Caco-2 (cell line): ENCODE data around the gene PGC. TPM values are rescaled to one million over a fixed set of nuclear protein-coding genes. Genes with fewer than 3 reads are reported as not detected.

ENCODE experiments used
- BruUV-seq: library from RNA; stranded (reverse); fragments of 400-500 nt; replicated peaks from 2 replicates; lab custom pipeline; 2021; lab: Mats Ljungman, UMichigan
- CTCF ChIA-PET: fragments of 300-600 bp; sonication (Branson Sonifier 250); formaldehyde crosslinking; loops from one replicate; lab custom pipeline; 2022; ENCODE audit warnings: antibody characterized with exemption; lab: Charles Lee
- POLR2A ChIA-PET: fragments of 300-600 bp; sonication (Branson Sonifier 250); formaldehyde crosslinking; loops from one replicate; lab custom pipeline; 2022; ENCODE audit warnings: antibody characterized with exemption; lab: Charles Lee
- DNase-seq, 2 experiments: peaks; one replicate each; pipeline versions ENCODE4 v3.0.0 to v3.0.0-alpha.2; 2020 to 2022
- H3K27me3 ChIP-seq: replicated peaks from 2 replicates; pipeline ENCODE4 v1.6.0; 2011; ENCODE audit warnings: low read length; ENCODE audit not compliant: control insufficient read depth, insufficient read depth
- H3K36me3 ChIP-seq: 2 replicates; pipeline ENCODE4 v1.5.1; 2011; ENCODE audit warnings: low read length; ENCODE audit not compliant: control insufficient read depth, insufficient read depth
- H3K4me1 ChIP-seq: fragments of 250-450 bp; sonication (Bioruptor Pico); 2 replicates; pipeline ENCODE4 v1.5.1; 2020; ENCODE audit warnings: mild to moderate bottlenecking
- H3K4me3 ChIP-seq: 2 replicates; pipeline ENCODE4 v1.5.1; 2011; ENCODE audit warnings: low read depth, mild to moderate bottlenecking, control low read depth, low read length
- H3K9me3 ChIP-seq: fragments of 250-450 bp; sonication (Bioruptor Pico); 2 replicates; pipeline ENCODE4 v1.5.1; 2020; ENCODE audit warnings: mild to moderate bottlenecking, moderate library complexity
- H3K27ac Mint-ChIP-seq: one replicate; pipeline ENCODE4 v1.8.0; 2022; ENCODE audit warnings: mixed read lengths; ENCODE audit not compliant: unreplicated experiment
- H3K27me3 Mint-ChIP-seq: one replicate; pipeline ENCODE4 v1.8.0; 2022; ENCODE audit warnings: mixed read lengths; ENCODE audit not compliant: insufficient read depth, unreplicated experiment
- H3K36me3 Mint-ChIP-seq: one replicate; pipeline ENCODE4 v1.8.0; 2022; ENCODE audit warnings: mild to moderate bottlenecking, mixed read lengths; ENCODE audit not compliant: insufficient read depth, unreplicated experiment
- H3K4me1 Mint-ChIP-seq: one replicate; pipeline ENCODE4 v1.8.0; 2022; ENCODE audit warnings: low read depth, mixed read lengths; ENCODE audit not compliant: unreplicated experiment
- H3K4me3 Mint-ChIP-seq: one replicate; pipeline ENCODE4 v1.8.0; 2022; ENCODE audit warnings: mild to moderate bottlenecking, moderate library complexity, mixed read lengths; ENCODE audit not compliant: unreplicated experiment
- H3K9me3 Mint-ChIP-seq: one replicate; pipeline ENCODE4 v1.8.0; 2022; ENCODE audit warnings: mixed read lengths; ENCODE audit not compliant: unreplicated experiment
- intact Hi-C: fragments of 100-400 bp; cut with micrococcal nuclease; formaldehyde crosslinking; loops from one replicate; pipeline ENCODE4 v1.10.0; 2022; ENCODE audit not compliant: unreplicated experiment
- total RNA-seq: library from RNA; stranded (reverse); gene quantifications from 2 replicates; pipeline ENCODE4 v1.2.3, GENCODE V29; 2022
- TF ChIP-seq, protein P1 (sequence below), 2 experiments: fragments of 200-600 bp in 1 of 2; IDR thresholded peaks; 1 replicate in 1 of 2; 2 replicates in 1 of 2; pipeline versions ENCODE4 v1.5.1 to v1.8.0; 2011 to 2022; ENCODE audit warnings: antibody characterized with exemption in 1 of 2, control low read depth in 1 of 2, inconsistent platforms in 1 of 2, low read depth in 1 of 2, low read length in 1 of 2, mild to moderate bottlenecking in 1 of 2, moderate library complexity in 1 of 2; ENCODE audit not compliant: insufficient read depth in 1 of 2, severe bottlenecking in 1 of 2, unreplicated experiment in 1 of 2

PGC gene
- total RNA-seq, 1 experiment from 2014 or later, result 12.2 TPM

DNA sequence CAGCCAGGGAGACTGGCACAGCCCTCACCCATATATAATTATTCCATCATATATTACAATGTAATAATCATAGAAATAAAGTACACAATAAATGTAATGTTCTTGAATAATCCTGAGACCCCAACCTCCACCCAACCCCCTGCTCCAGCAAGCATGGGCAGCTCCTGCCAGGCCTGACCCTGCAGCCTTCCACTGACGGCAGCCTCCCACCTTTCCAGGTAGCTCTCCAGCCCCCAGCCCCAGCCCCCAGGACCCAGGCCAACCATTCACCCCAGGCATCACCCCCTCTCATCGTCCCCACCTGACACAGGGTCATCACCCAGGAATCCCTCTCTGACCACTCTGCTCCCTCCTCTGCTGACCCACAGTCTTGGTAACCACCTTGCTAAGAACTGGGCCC is 26.4 kb downstream of the PGC start:
- Histone ChIP-seq H3K9me3 (no peaks in the 10 kb centered on the region), H3K27me3 (no peaks in the 10 kb centered on the region), H3K4me3 (no peak overlapping the region), H3K36me3 (no peaks in the 10 kb centered on the region), H3K4me1 (peaks cover 23% of the 10 kb centered on the region)
- no peak for DNase-seq
- H3K27me3 Mint-ChIP-seq, result no peaks in the 10 kb centered on the region
- intact Hi-C loops, result no loop called here
- no TSS peak for BruUV-seq
- no peak overlapping the region for H3K27ac Mint-ChIP-seq
- H3K4me1 Mint-ChIP-seq, result peaks cover 11% of the 10 kb centered on the region
- H3K9me3 Mint-ChIP-seq, result no peaks in the 10 kb centered on the region
- no peak overlapping the region for H3K4me3 Mint-ChIP-seq
- TF ChIP-seq, protein P1, sequence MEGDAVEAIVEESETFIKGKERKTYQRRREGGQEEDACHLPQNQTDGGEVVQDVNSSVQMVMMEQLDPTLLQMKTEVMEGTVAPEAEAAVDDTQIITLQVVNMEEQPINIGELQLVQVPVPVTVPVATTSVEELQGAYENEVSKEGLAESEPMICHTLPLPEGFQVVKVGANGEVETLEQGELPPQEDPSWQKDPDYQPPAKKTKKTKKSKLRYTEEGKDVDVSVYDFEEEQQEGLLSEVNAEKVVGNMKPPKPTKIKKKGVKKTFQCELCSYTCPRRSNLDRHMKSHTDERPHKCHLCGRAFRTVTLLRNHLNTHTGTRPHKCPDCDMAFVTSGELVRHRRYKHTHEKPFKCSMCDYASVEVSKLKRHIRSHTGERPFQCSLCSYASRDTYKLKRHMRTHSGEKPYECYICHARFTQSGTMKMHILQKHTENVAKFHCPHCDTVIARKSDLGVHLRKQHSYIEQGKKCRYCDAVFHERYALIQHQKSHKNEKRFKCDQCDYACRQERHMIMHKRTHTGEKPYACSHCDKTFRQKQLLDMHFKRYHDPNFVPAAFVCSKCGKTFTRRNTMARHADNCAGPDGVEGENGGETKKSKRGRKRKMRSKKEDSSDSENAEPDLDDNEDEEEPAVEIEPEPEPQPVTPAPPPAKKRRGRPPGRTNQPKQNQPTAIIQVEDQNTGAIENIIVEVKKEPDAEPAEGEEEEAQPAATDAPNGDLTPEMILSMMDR (IDR thresholded peaks at IDR 0.05; ENCODE audit: insufficient read depth in 1 of 2, low read depth in 1 of 2, low read length in 1 of 2, severe bottlenecking in 1 of 2, unreplicated experiment in 1 of 2), result no peak
- H3K36me3 Mint-ChIP-seq, result no peaks in the 10 kb centered on the region
- ChIA-PET CTCF (interaction anchor here (1.2 kb wide), 1 partner anchor 14 kb away, joined by 6 read pairs; no protein-coding TSS in a partner anchor), POLR2A (no interaction called here)

DNA sequence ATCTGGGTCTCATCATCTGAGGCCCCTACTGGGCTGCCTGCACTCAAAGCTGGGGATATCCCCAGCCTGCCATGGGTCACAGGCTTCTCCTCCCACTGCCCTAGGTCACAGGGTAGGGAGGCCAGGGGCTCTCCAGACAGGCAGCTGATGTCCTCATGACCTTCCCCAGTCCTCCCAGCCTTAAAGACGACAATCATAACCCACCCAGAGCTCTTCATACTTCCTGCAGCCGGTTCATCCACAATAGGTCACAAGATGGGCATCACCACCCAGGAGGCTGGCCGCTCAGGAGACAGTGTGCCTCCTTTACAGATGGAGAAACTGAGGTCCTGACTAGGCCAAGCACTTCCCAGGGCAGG is 27.0 kb downstream of the PGC start:
- no TSS peak for BruUV-seq
- H3K36me3 Mint-ChIP-seq, result no peaks in the 10 kb centered on the region
- CTCF ChIA-PET, result interaction anchor here (0.7 to 1.2 kb wide), 2 partner anchors 14 to 38 kb away, joined by 3 to 6 read pairs; no protein-coding TSS in a partner anchor
- no peaks in the 10 kb centered on the region for H3K9me3 Mint-ChIP-seq
- Histone ChIP-seq H3K27me3 (no peaks in the 10 kb centered on the region), H3K4me1 (peaks cover 22% of the 10 kb centered on the region), H3K9me3 (no peaks in the 10 kb centered on the region), H3K36me3 (no peaks in the 10 kb centered on the region), H3K4me3 (no peak overlapping the region)
- POLR2A ChIA-PET, result no interaction called here
- DNase-seq, result no peak
- TF ChIP-seq, protein P1 (IDR thresholded peaks at IDR 0.05; ENCODE audit: insufficient read depth in 1 of 2, low read depth in 1 of 2, low read length in 1 of 2, severe bottlenecking in 1 of 2, unreplicated experiment in 1 of 2), result no peak
- intact Hi-C loops, result no loop called here
- H3K27me3 Mint-ChIP-seq, result no peaks in the 10 kb centered on the region
- no peak overlapping the region for H3K4me3 Mint-ChIP-seq
- peaks cover 11% of the 10 kb centered on the region for H3K4me1 Mint-ChIP-seq
- H3K27ac Mint-ChIP-seq, result no peak overlapping the region

DNA sequence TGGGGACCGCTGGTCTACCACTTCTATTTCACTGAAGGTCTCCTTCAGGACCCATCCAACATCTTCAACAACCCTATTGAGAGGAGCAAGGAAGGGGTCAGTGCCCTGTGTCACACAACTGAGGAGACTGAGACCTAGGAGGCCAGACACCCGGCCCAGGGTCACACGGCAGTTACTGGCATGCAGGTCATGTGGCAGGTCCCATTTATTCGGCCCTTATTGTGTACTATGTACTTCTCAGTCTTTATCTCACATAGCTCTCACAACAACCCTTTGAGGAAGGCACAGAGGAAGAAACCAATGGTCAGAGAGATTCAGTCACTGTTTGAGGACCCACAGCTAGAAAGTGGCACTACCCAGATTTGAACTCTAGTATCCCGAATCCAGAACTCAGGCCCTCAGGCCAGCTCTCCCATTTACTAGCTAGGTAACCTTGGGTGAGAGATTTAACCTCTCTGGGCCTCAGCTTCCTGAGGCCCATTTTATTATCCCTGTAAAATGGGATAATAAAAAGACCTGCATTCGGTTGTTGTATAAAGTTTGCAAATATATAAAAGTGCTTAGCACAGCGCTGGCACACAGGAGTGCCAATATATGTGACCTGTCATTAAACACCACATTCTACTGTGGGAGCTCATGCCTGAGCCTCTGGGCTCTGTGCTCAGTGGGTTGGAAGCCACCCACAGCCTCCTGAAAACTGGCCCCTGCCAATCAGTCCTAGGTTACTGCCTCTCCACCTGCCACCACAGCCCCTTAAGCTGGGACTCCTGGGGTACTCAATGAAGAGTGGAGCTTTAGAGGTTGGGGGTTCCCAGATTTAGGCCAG is 27.5 kb downstream of the PGC start:
- H3K4me1 ChIP-seq, result peaks cover 16% of the 10 kb centered on the region
- CTCF ChIA-PET, result interaction anchor here (0.7 to 1.2 kb wide), 2 partner anchors 15 to 38 kb away, joined by 3 to 6 read pairs; no protein-coding TSS in a partner anchor
- Mint-ChIP-seq H3K9me3 (no peaks in the 10 kb centered on the region), H3K4me3 (no peak overlapping the region), H3K4me1 (peaks cover 9% of the 10 kb centered on the region), H3K36me3 (no peaks in the 10 kb centered on the region), H3K27ac (no peak overlapping the region), H3K27me3 (no peaks in the 10 kb centered on the region)
- H3K36me3 ChIP-seq, result no peaks in the 10 kb centered on the region
- H3K27me3 ChIP-seq, result no peaks in the 10 kb centered on the region
- intact Hi-C loops, result no loop called here
- POLR2A ChIA-PET, result no interaction called here
- no TSS peak for BruUV-seq
- TF ChIP-seq, protein P1 (IDR thresholded peaks at IDR 0.05; ENCODE audit: insufficient read depth in 1 of 2, low read depth in 1 of 2, low read length in 1 of 2, severe bottlenecking in 1 of 2, unreplicated experiment in 1 of 2), result no peak
- H3K9me3 ChIP-seq, result no peaks in the 10 kb centered on the region
- DNase-seq, result no peak
- H3K4me3 ChIP-seq, result no peak overlapping the region
